SW 1271 (cell line): ENCODE results near the gene IL18BP.
A peak's percentile ranks its signal among the peaks of the same experiment; 100 is the strongest.

Experiments used
- DNase-seq, 2 experiments: peaks; one replicate each; lab custom pipeline; 2025; lab: John Stamatoyannopoulos, UW

The IL18BP gene

DNA sequence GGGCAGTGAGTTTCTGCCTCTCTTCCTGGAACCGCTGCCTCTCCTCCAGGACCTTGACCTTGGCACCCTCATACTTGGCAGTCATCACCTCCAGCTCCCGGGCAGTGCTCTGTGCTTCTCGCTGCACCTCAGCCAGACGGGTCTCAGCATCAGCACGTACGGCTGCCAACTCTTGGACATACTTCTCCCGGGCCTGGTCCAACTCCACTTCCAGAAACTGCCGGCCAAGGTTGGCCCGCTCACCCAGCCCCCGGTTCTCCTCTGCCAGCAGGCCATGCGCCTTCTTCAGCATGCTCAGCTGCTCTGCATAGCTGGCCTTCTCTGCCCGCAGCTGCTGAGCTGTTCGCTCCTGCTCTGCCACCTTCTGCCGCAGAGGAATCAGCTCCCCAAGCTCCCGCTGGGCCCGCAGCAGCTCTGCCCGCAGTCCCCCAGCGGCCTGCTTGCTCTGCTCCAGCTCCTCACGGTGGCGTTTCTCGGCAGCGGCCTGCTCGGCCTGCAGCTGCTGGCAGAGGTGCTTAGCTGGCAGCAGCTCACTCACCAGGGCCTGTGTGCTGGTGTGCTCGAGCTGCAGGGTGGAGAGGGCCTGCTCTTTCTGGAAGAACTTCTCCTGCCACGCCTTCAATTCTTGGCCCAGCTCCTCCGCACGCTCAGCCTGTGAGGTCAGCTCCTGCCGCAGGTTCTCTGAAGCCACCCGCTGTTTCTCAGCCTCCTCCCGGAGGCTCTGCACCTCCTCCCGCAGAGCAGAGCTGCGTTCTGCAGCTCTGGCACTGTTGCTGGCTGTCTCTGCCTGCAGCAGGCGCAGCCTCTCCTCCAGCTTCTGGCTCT is 14.4 kb downstream of the IL18BP start:
- no peak for DNase-seq

GRCh38 chr11:72013765-72014711 is 15.3 kb downstream of the IL18BP start:
- DNase-seq = no peak

DNA sequence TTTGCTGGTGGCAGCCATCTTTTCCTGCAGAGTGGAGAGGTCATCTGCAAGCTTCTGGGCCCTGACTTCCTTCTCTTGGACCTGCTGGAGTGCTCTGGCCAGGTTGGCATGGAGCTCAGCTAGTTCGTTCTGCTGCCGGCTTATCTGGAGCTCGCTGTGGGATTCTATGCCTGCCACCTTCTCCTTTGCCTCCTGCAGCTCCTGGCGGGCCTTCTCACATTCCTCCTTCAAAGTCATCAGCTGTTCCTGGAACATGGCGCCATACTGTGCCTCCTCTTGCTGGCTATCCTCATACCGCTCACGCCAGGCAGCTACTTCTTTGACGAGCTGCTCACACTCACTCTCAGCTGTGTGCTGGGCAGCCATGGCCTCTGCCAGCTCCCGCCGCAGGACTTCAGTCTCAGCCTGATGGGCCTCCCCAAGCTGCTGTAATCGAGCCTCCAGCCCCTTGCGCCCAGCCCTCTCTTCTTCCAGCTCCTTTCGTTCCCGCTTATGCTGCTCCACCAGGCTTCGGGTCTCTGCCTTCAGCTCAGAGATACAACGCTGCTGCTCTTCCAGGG is 16.1 kb downstream of the IL18BP start:
- DNase-seq = no peak

GRCh38 chr11:72015511-72016061 is 16.9 kb downstream of the IL18BP start:
- DNase-seq = peak in 1 of 2 experiments; percentile 23

GRCh38 chr11:72018171-72018570 is 19.5 kb downstream of the IL18BP start:
- no peak for DNase-seq

GRCh38 chr11:72023335-72023734 is 24.6 kb downstream of the IL18BP start:
- no peak for DNase-seq

GRCh38 chr11:72024069-72024754 is 25.5 kb downstream of the IL18BP start:
- no peak for DNase-seq

- DNase-seq = no peak
Observed at GRCh38 chr11:72026090-72026489, 27.4 kb downstream of the IL18BP start.

DNA sequence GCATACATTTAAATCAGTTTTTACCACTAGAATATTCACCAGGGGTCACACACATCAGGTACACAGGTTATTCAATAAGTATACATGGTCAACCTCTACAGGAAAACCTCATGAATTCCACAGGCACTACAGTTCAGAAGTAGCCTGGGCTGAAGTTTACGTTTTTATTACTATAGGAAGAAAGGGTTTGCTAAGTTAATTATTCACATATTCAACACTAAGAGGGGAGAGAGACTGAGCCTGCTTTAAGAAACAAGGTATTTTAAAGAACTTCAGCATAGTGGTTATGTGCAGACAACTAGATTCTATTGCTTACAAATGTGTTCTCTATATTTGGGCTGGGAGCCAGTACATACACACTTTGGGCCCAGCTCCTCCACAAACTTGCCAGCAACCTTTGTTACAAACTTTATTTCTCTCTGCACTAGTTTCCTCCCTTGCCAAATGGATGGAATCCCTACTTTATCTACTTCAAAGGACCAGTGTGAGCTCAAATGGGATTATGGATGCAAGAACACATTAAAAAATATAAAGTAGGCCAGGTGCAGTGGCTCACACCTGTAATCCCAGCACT is 31.9 kb downstream of the IL18BP start:
- DNase-seq = no peak

DNA sequence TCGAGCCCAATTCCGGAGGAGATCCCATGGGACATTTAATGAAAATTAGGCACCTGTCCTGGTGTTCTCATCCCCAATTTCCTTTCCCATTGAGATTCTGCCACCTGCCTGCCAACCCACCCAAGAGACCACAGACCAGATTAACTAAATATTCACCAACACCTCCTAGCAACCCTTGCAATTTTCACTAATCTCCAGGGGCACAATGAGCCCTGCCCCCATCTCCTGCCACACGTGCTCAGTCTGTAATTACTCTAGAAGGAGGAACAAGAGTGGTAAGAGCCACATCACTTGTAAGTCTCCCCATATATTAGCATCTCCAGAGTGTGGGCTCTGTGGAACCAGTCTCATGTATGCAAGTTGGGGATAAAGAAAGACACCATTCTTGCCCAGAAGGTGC is 38.0 kb downstream of the IL18BP start:
- no peak for DNase-seq

GRCh38 chr11:72037554-72038311 is 39.0 kb downstream of the IL18BP start:
- DNase-seq = no peak

DNA sequence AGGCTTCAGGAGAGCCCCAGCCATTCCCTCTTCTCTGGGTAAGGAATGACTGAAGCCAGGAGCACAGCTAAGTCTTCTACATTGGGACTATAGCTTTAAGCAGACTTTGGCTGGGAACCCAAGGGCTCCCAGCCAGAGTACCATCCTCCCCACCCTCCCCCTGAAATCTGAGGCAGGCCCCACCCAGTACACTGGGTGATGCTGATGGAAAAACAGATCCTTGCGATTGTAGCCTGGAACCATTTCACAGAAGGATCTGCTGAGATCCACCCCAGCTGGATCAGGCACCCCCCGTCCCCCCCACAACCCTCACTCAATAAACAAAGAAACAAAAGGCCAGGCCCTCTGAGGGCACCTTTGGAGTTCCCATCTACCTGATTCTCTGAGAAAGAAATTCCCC is 39.8 kb downstream of the IL18BP start:
- no peak for DNase-seq

GRCh38 chr11:72039031-72039855 is 40.5 kb downstream of the IL18BP start:
- DNase-seq = no peak

DNA sequence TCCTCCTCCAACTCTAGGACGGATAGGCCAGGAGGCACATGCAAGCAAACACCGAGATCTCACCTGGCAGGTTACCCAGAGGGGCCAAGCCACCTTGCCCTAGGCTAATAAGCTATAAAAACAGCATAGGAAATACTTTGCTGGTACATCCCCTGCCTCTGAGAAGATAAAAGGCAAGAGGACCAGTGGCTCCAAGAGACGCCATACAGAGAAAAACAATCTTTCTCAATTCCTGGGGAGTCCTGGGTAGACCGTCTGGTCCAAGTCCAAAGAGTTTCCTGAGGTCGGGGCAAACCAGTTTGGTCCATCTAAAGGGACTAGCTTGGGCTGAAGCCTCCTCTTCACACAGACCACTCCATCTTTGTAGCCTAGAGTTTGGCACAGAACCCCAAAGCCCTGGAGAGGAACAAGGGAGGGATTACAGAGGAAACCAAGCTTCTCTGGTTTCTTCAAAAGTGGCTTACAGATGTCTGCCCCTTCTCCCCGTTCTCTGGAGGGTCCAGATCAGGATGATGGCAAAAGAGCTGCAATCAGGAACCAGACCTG is 41.2 kb downstream of the IL18BP start:
- DNase-seq = no peak

DNA sequence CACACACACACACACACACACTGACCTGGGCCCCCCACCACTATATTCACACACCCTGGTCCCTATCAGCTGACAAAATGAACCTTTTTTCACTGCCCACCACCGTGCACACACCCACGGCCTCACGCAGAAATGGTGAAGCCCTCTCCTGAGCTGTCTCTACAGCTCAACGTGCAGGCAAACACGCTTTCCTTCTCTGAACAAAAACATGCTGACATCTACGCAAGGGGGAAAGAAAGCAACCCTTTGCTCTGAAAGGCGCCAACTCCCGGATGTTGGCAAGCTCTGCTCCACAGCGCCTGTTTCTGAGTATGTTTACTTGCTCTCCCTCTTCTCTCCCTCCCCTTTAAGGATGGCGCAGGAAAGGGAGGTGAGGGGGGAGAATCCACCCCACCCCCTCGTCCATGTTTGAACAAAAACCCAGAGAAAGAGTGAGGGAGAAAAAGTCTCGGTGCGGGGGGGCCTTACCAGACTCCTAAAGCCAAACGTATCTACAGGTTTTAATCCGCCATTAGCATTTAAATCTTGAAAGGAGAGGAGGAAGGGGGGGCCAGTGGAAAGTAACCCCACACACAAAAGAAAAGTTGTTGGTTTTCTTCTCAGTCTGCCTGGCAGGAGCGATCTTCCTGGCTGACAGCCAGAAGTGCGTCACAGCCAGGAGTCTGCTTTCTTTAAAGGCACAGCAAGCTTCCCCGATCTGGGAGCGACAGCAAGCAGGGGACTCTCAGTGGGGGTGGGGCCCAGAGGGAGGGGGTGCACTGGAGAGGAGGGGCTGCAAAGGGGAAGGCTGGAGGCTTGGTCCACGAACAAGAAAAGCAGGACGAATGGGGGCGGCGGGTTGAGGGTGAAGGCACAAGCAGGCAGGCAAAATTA is 42.0 kb downstream of the IL18BP start:
- DNase-seq = peak; percentile 57 to 87

GRCh38 chr11:72041364-72042063 is 42.8 kb downstream of the IL18BP start:
- DNase-seq = peak; percentile 19 to 69

DNA sequence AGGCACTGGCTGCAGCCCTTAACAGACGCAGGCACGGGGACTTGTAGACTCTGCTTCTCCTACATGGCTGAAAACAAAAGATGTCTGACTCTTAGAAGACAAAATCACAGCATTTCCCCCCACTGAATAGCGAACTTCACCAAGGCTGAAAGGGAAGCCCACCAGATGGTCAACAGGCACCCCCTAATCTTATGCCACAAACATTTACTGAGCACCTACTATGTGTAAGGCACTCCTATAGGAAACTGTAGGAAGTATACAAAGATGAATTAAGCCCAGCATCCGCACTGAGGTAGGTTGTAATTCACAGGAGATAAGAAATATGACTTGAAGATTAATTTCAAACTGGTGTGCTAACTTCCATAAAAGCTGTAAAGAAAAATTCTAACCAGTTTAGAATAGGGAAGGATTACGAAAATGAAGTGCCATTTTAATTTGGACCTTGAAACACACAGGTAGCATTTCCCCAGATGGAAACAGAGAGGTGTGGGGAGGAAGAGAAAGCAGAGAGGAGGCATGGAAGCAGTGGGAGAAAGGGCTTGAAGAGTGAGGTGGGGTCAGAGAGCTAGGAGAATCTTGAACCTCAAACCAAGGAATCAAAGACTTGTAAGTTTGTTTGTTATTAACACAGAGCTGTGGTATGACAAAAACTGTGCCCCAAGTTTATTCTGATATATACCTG is 43.5 kb downstream of the IL18BP start:
- DNase-seq = no peak
